Neural progenitor cell (in vitro differentiated cells): ENCODE data around the gene NAP1L4.

Experiments
- CTCF ChIP-seq: fragments of 200-600 bp; sonication (generic); IDR thresholded peaks from 2 replicates; pipeline ENCODE4 v1.5.1; 2017; ENCODE audit warnings: antibody characterized with exemption, mild to moderate bottlenecking
- EZH2 ChIP-seq: fragments of 200-600 bp; sonication (generic); IDR thresholded peaks from 2 replicates; pipeline ENCODE4 v1.6.1; 2017; ENCODE audit warnings: antibody characterized with exemption, mild to moderate bottlenecking, moderate library complexity
- EZH2phosphoT487 ChIP-seq: fragments of 200-600 bp; sonication (generic); IDR thresholded peaks from 2 replicates; pipeline ENCODE4 v1.6.1; 2017; ENCODE audit warnings: antibody characterized with exemption

- TF ChIP-seq CTCF: no peak
- TF ChIP-seq EZH2phosphoT487: no peak
- TF ChIP-seq EZH2: no peak
Measured at GRCh38 chr11:3001496-3001895, 9.4 kb upstream of the NAP1L4 start.
